MM.1S (cell line): ENCODE results near the gene TMEM86A.

Experiments
- DNase-seq: peaks from one replicate; pipeline ENCODE4 v3.0.0-alpha.2; 2015
- H2AFZ ChIP-seq: fragments of 300-600 bp; sonication (generic); 2 replicates; pipeline ENCODE4 v1.6.0; 2016; ENCODE audit warnings: antibody characterized with exemption, low read length
- H3F3A ChIP-seq: fragments of 300-600 bp; sonication (generic); 2 replicates; pipeline ENCODE4 v1.6.1; 2016; ENCODE audit warnings: mild to moderate bottlenecking, antibody characterized with exemption, low read length, moderate library complexity, mixed read lengths; ENCODE audit not compliant: insufficient read depth
- H3K27ac ChIP-seq: fragments of 300-600 bp; sonication (generic); 2 replicates; pipeline ENCODE4 v1.5.1; 2016; ENCODE audit warnings: mild to moderate bottlenecking, low read length
- H3K27me3 ChIP-seq: fragments of 300-600 bp; sonication (generic); replicated peaks from 2 replicates; pipeline ENCODE4 v1.6.0; 2016; ENCODE audit warnings: low read length; ENCODE audit not compliant: insufficient read depth
- H3K36me3 ChIP-seq: fragments of 300-600 bp; sonication (generic); replicated peaks from 2 replicates; pipeline ENCODE4 v1.6.1; 2016; ENCODE audit warnings: mild to moderate bottlenecking, low read length, mixed read lengths; ENCODE audit not compliant: insufficient read depth
- H3K4me1 ChIP-seq: fragments of 300-600 bp; sonication (generic); 2 replicates; pipeline ENCODE4 v1.6.1; 2016; ENCODE audit warnings: low read length, mixed read lengths
- H3K4me2 ChIP-seq: fragments of 300-600 bp; sonication (generic); 2 replicates; pipeline ENCODE4 v1.6.0; 2016; ENCODE audit warnings: low read depth, low read length
- H3K4me3 ChIP-seq: fragments of 300-600 bp; sonication (generic); 2 replicates; pipeline ENCODE4 v1.5.1; 2016; ENCODE audit warnings: low read length, mixed read lengths
- H3K79me2 ChIP-seq: fragments of 300-600 bp; sonication (generic); 2 replicates; pipeline ENCODE4 v1.6.1; 2016; ENCODE audit warnings: mixed run types, low read length, mixed read lengths
- H3K9ac ChIP-seq: fragments of 300-600 bp; sonication (generic); 2 replicates; pipeline ENCODE4 v1.6.1; 2016; ENCODE audit warnings: low read length, mixed read lengths
- H3K9me2 ChIP-seq: fragments of 300-600 bp; sonication (generic); replicated peaks from 2 replicates; pipeline ENCODE4 v1.6.1; 2016; ENCODE audit warnings: mild to moderate bottlenecking, low read length, mixed read lengths; ENCODE audit not compliant: insufficient read depth
- H3K9me3 ChIP-seq: fragments of 300-600 bp; sonication (generic); replicated peaks from 2 replicates; pipeline ENCODE4 v1.6.1; 2016; ENCODE audit warnings: mild to moderate bottlenecking, low read length, mixed read lengths; ENCODE audit not compliant: insufficient read depth
- H4K20me1 ChIP-seq: fragments of 300-600 bp; sonication (generic); 2 replicates; pipeline ENCODE4 v1.6.1; 2016; ENCODE audit warnings: mild to moderate bottlenecking, low read length, moderate library complexity, mixed read lengths; ENCODE audit not compliant: insufficient read depth
- CTCF ChIP-seq: fragments of 300-600 bp; sonication (generic); IDR thresholded peaks from 2 replicates; pipeline ENCODE4 v1.5.1; 2016; ENCODE audit warnings: antibody characterized with exemption, low read length, mixed read lengths
- EZH2 ChIP-seq: fragments of 300-600 bp; sonication (generic); optimal IDR thresholded peaks from 2 replicates; pipeline ENCODE3; 2017; ENCODE audit warnings: low read depth, mild to moderate bottlenecking, antibody characterized with exemption, low read length, mixed read lengths
- EZH2phosphoT487 ChIP-seq: fragments of 300-600 bp; sonication (generic); IDR thresholded peaks from 2 replicates; pipeline ENCODE4 v1.6.1; 2018; ENCODE audit warnings: antibody characterized with exemption, low read length

TMEM86A gene

GRCh38 chr11:18704045-18704645 lies 5.6 kb downstream of the TMEM86A start:
- H3K27ac ChIP-seq = no peak overlapping the region
- peaks cover 24% of the 10 kb centered on the region for H3K27me3 ChIP-seq
- H3K4me1 ChIP-seq = no peaks in the 10 kb centered on the region

GRCh38 chr11:18704698-18705097 lies 6.1 kb downstream of the TMEM86A start:
- Histone ChIP-seq H3K9me2 (no peaks in the 10 kb centered on the region), H3K4me3 (no peak overlapping the region), H3K27me3 (peaks cover 20% of the 10 kb centered on the region), H3K4me2 (no peak overlapping the region), H3K9me3 (no peaks in the 10 kb centered on the region), H3K36me3 (no peaks in the 10 kb centered on the region), H3K9ac (no peak overlapping the region), H3F3A (no peaks in the 10 kb centered on the region), H3K79me2 (no peaks in the 10 kb centered on the region), H3K4me1 (no peaks in the 10 kb centered on the region), H3K27ac (no peak overlapping the region), H2AFZ (no peak overlapping the region), H4K20me1 (no peaks in the 10 kb centered on the region)
- TF ChIP-seq EZH2phosphoT487 (no peak), CTCF (no peak), EZH2 (no peak)
- no peak for DNase-seq

More at GRCh38 chr11:18704045-18704645, 5.6 kb downstream of the TMEM86A start:
- no peak overlapping the region for H3K4me3 ChIP-seq
- no peak overlapping the region for H2AFZ ChIP-seq
- no peaks in the 10 kb centered on the region for H3K79me2 ChIP-seq
- H4K20me1 ChIP-seq = no peaks in the 10 kb centered on the region
- no peaks in the 10 kb centered on the region for H3K9me3 ChIP-seq
- no peak overlapping the region for H3K4me2 ChIP-seq
- TF ChIP-seq EZH2phosphoT487 (no peak), CTCF (no peak), EZH2 (no peak)
- no peak overlapping the region for H3K9ac ChIP-seq
- no peak for DNase-seq
- H3F3A ChIP-seq = no peaks in the 10 kb centered on the region
- H3K36me3 ChIP-seq = no peaks in the 10 kb centered on the region
- no peaks in the 10 kb centered on the region for H3K9me2 ChIP-seq

GRCh38 chr11:18705651-18706281 lies 7.2 kb downstream of the TMEM86A start:
- no peaks in the 10 kb centered on the region for H3K79me2 ChIP-seq
- no peaks in the 10 kb centered on the region for H4K20me1 ChIP-seq
- H2AFZ ChIP-seq = no peak overlapping the region
- TF ChIP-seq EZH2phosphoT487 = no peak
- TF ChIP-seq CTCF = no peak
- no peak for TF ChIP-seq EZH2
- H3K9me2 ChIP-seq = no peaks in the 10 kb centered on the region
- no peaks in the 10 kb centered on the region for H3K4me1 ChIP-seq
- H3K9me3 ChIP-seq = no peaks in the 10 kb centered on the region
- H3K4me2 ChIP-seq = no peak overlapping the region
- H3K4me3 ChIP-seq = no peak overlapping the region
- no peaks in the 10 kb centered on the region for H3F3A ChIP-seq
- no peak overlapping the region for H3K9ac ChIP-seq
- H3K27me3 ChIP-seq = peaks cover 20% of the 10 kb centered on the region
- H3K27ac ChIP-seq = no peak overlapping the region
- no peak for DNase-seq
- H3K36me3 ChIP-seq = no peaks in the 10 kb centered on the region
